SK-N-SH treated with all-trans-retinoic acid at 6 μM for 48 hours (cell line): ENCODE measurements around the gene PTPN6.

Experiments
- ATAC-seq: fragments of 200-7000 bp; cut with Tn5 transposase; 3 replicates; pipeline ENCODE4 v1.9.1; 2020; ENCODE audit warnings: mild to moderate bottlenecking, moderate library complexity
- ARNTL ChIP-seq: fragments of 450-650 bp; formaldehyde crosslinking; IDR thresholded peaks from 2 replicates; pipeline ENCODE4 v1.5.0; 2020; ENCODE audit warnings: low read depth, mild to moderate bottlenecking, moderate library complexity, borderline replicate concordance
- BACH2 ChIP-seq: fragments of 250-450 bp; sonication (Bioruptor Pico); IDR thresholded peaks from 2 replicates; pipeline ENCODE4 v1.9.0; 2021; ENCODE audit warnings: mild to moderate bottlenecking, borderline replicate concordance
- CREB5 ChIP-seq: fragments of 250-450 bp; sonication (Bioruptor Pico); IDR thresholded peaks from 2 replicates; pipeline ENCODE4 v1.5.1; 2020; ENCODE audit warnings: low read depth, mild to moderate bottlenecking, moderate library complexity
- CSDC2 ChIP-seq: fragments of 250-450 bp; sonication (Bioruptor Pico); IDR thresholded peaks from 2 replicates; pipeline ENCODE4 v1.5.0; 2020; ENCODE audit warnings: mild to moderate bottlenecking, moderate library complexity
- CSRNP3 ChIP-seq: fragments of 250-450 bp; sonication (Bioruptor Pico); IDR thresholded peaks from 2 replicates; pipeline ENCODE4 v1.5.1; 2021; ENCODE audit warnings: mild to moderate bottlenecking, moderate library complexity
- ESRRG ChIP-seq: fragments of 250-450 bp; sonication (Bioruptor Pico); IDR thresholded peaks from 2 replicates; pipeline ENCODE4 v1.6.1; 2021; ENCODE audit warnings: mild to moderate bottlenecking
- GLIS3 ChIP-seq: fragments of 250-450 bp; sonication (Bioruptor Pico); IDR thresholded peaks from 2 replicates; pipeline ENCODE4 v1.5.0; 2020; ENCODE audit warnings: mild to moderate bottlenecking, moderate library complexity
- ISL1 ChIP-seq: fragments of 250-450 bp; sonication (Bioruptor Pico); IDR thresholded peaks from 2 replicates; pipeline ENCODE4 v2.1.2; 2022; ENCODE audit warnings: mild to moderate bottlenecking, moderate library complexity
- OSR1 ChIP-seq: fragments of 250-450 bp; sonication (Bioruptor Pico); IDR thresholded peaks from 2 replicates; pipeline ENCODE4 v1.8.0; 2022; ENCODE audit warnings: moderate library complexity, mild to moderate bottlenecking, inconsistent platforms
- PATZ1 ChIP-seq: fragments of 250-450 bp; sonication (Bioruptor Pico); IDR thresholded peaks from 2 replicates; pipeline ENCODE4 v1.8.0; 2020; ENCODE audit warnings: mild to moderate bottlenecking, moderate library complexity, borderline replicate concordance
- POU6F1 ChIP-seq: fragments of 250-450 bp; sonication (Bioruptor Pico); IDR thresholded peaks from 2 replicates; pipeline ENCODE4 v1.8.0; 2021; ENCODE audit warnings: low read depth, mild to moderate bottlenecking, moderate library complexity, borderline replicate concordance
- PPARA ChIP-seq: fragments of 250-450 bp; sonication (Bioruptor Pico); IDR thresholded peaks from 2 replicates; pipeline ENCODE4 v1.5.0; 2020; ENCODE audit warnings: mild to moderate bottlenecking, borderline replicate concordance
- SNAI2 ChIP-seq: fragments of 250-450 bp; sonication (Bioruptor Pico); IDR thresholded peaks from 2 replicates; pipeline ENCODE4 v1.5.0; 2020; ENCODE audit warnings: mild to moderate bottlenecking, moderate library complexity
- TCF4 ChIP-seq: fragments of 250-450 bp; sonication (Bioruptor Pico); IDR thresholded peaks from 2 replicates; pipeline ENCODE4 v1.8.0; 2021; ENCODE audit warnings: mild to moderate bottlenecking, moderate library complexity, borderline replicate concordance
- TOX ChIP-seq: fragments of 250-450 bp; sonication (Bioruptor Pico); IDR thresholded peaks from 2 replicates; pipeline ENCODE4 v1.8.0; 2021; ENCODE audit warnings: mild to moderate bottlenecking, moderate library complexity, borderline replicate concordance
- TSHZ2 ChIP-seq: fragments of 250-450 bp; sonication (Bioruptor Pico); IDR thresholded peaks from 2 replicates; pipeline ENCODE4 v1.5.0; 2020; ENCODE audit warnings: mild to moderate bottlenecking, moderate library complexity
- ZC3H10 ChIP-seq: fragments of 250-450 bp; sonication (Bioruptor Pico); IDR thresholded peaks from 2 replicates; pipeline ENCODE4 v1.5.1; 2021; ENCODE audit warnings: mild to moderate bottlenecking, moderate library complexity
- ZFP3 ChIP-seq: fragments of 250-450 bp; sonication (Bioruptor Pico); IDR thresholded peaks from 2 replicates; pipeline ENCODE4 v1.5.0; 2020; ENCODE audit warnings: mild to moderate bottlenecking, moderate library complexity
- ZFP30 ChIP-seq: fragments of 450-650 bp; formaldehyde crosslinking; IDR thresholded peaks from 2 replicates; pipeline ENCODE4 v1.5.0; 2022; ENCODE audit warnings: mild to moderate bottlenecking, moderate library complexity
- ZNF565 ChIP-seq: fragments of 450-650 bp; formaldehyde crosslinking; conservative IDR thresholded peaks from 2 replicates; pipeline ENCODE4 v1.5.0; 2020; ENCODE audit warnings: low read depth, mild to moderate bottlenecking, moderate library complexity
- ZNF70 ChIP-seq: fragments of 450-650 bp; formaldehyde crosslinking; IDR thresholded peaks from 2 replicates; pipeline ENCODE4 v1.5.0; 2020; ENCODE audit warnings: mild to moderate bottlenecking, moderate library complexity
- ZNF8 ChIP-seq: fragments of 450-650 bp; formaldehyde crosslinking; IDR thresholded peaks from 2 replicates; pipeline ENCODE4 v1.5.0; 2020; ENCODE audit warnings: mild to moderate bottlenecking, moderate library complexity

PTPN6 gene

GRCh38 chr12:6961695-6962284 is 10.6 kb downstream of the PTPN6 start (continued):
- TF ChIP-seq CREB5 (no peak), ZNF565 (CRISPR knock-in tag) (no peak), ZFP3 (no peak), CSDC2 (CRISPR knock-in tag) (no peak), TSHZ2 (CRISPR knock-in tag) (no peak), ZFP30 (CRISPR knock-in tag) (no peak), PPARA (CRISPR knock-in tag) (no peak)
- TF ChIP-seq, all 23 proteins: peak for 0

GRCh38 chr12:6962285-6963015 is 11.3 kb downstream of the PTPN6 start:
- TF ChIP-seq GLIS3 (CRISPR knock-in tag), result no peak
- no peak for TF ChIP-seq ZC3H10 (CRISPR knock-in tag)
- TF ChIP-seq POU6F1 (CRISPR knock-in tag), result no peak
- TF ChIP-seq TCF4 (CRISPR knock-in tag), result no peak
- no peak for TF ChIP-seq PATZ1
- TF ChIP-seq TOX (CRISPR knock-in tag), result no peak
- TF ChIP-seq, all 23 proteins: peak for 0
- no peak for ATAC-seq

GRCh38 chr12:6963016-6963731 is 12.0 kb downstream of the PTPN6 start:
- no peak for ATAC-seq
- TF ChIP-seq ZNF70 (CRISPR knock-in tag) (no peak), ZNF8 (CRISPR knock-in tag) (no peak), OSR1 (CRISPR knock-in tag) (no peak), TOX (CRISPR knock-in tag) (no peak), SNAI2 (no peak), CREB5 (no peak), ARNTL (CRISPR knock-in tag) (no peak), ISL1 (CRISPR knock-in tag) (no peak), BACH2 (CRISPR knock-in tag) (no peak), ESRRG (no peak), ZFP30 (CRISPR knock-in tag) (no peak), ZNF565 (CRISPR knock-in tag) (no peak), TCF4 (CRISPR knock-in tag) (no peak), ZC3H10 (CRISPR knock-in tag) (no peak), ZFP3 (no peak), POU6F1 (CRISPR knock-in tag) (no peak), CSRNP3 (CRISPR knock-in tag) (no peak), PPARA (CRISPR knock-in tag) (no peak)
